ENCODE data around the gene DPP3. TPM values are rescaled to one million over a fixed set of nuclear protein-coding genes. Genes with fewer than 3 reads are reported as not detected.

Gene DPP3
- total and polyA plus RNA-seq, 2 donors (not counting 1 experiment from before 2014, with no cell fraction given) = 33.6 to 39.6 TPM

- DNase-seq (ENCODE audit: low read depth in 2 of 2) = no peak
- no peak for TF ChIP-seq CTCF (conservative IDR thresholded peaks at IDR 0.05 in 1 of 2, IDR thresholded peaks at IDR 0.05 in 1 of 2; ENCODE audit: low read depth in 1 of 2, low read length in 2 of 2)
- TF ChIP-seq EZH2 (IDR thresholded peaks at IDR 0.05; ENCODE audit: low read length, missing control alignments) = no peak
- Histone ChIP-seq H4K20me1 (ENCODE audit: control insufficient read depth, extremely low read depth, insufficient read depth, low read length) (no peaks in the 10 kb centered on the region), H3K4me1 (ENCODE audit: control insufficient read depth, extremely low read depth, insufficient read depth, low read length) (peaks cover 7% of the 10 kb centered on the region), H3K27me3 (ENCODE audit: control insufficient read depth, insufficient read depth, low read length) (no peaks in the 10 kb centered on the region), H3K27ac (ENCODE audit: insufficient read depth, low read length) (no peak overlapping the region), H3K4me2 (ENCODE audit: extremely low read depth, insufficient read depth, low read length) (no peak overlapping the region), H3K4me3 (replicated peaks in 1 of 4; ENCODE audit: control extremely low read depth in 1 of 4, insufficient read depth in 1 of 4, low read depth in 3 of 4, low read length in 4 of 4) (no peak overlapping the region), H3K36me3 (ENCODE audit: control insufficient read depth, insufficient read depth, low read length) (peaks cover 9% of the 10 kb centered on the region), H2AFZ (ENCODE audit: low read length) (no peak overlapping the region), H3K9me3 (ENCODE audit: control insufficient read depth, insufficient read depth, low read depth, low read length) (no peaks in the 10 kb centered on the region), H3K79me2 (ENCODE audit: control insufficient read depth, insufficient read depth, low read length) (no peaks in the 10 kb centered on the region), H3K9ac (ENCODE audit: insufficient read depth, low read length) (no peak overlapping the region)
Observed at GRCh38 chr11:66469441-66469840, 10.8 kb upstream of the DPP3 start.

GRCh38 chr11:66470015-66470414 is 10.2 kb upstream of the DPP3 start:
- Histone ChIP-seq H3K79me2 (ENCODE audit: control insufficient read depth, insufficient read depth, low read length) (no peaks in the 10 kb centered on the region), H3K27ac (ENCODE audit: insufficient read depth, low read length) (no peak overlapping the region), H3K27me3 (ENCODE audit: control insufficient read depth, insufficient read depth, low read length) (no peaks in the 10 kb centered on the region), H3K36me3 (ENCODE audit: control insufficient read depth, insufficient read depth, low read length) (peaks cover 9% of the 10 kb centered on the region), H2AFZ (ENCODE audit: low read length) (no peak overlapping the region), H3K4me1 (ENCODE audit: control insufficient read depth, extremely low read depth, insufficient read depth, low read length) (peaks cover 7% of the 10 kb centered on the region), H3K4me2 (ENCODE audit: extremely low read depth, insufficient read depth, low read length) (no peak overlapping the region), H3K4me3 (replicated peaks in 1 of 4; ENCODE audit: control extremely low read depth in 1 of 4, insufficient read depth in 1 of 4, low read depth in 3 of 4, low read length in 4 of 4) (no peak overlapping the region), H3K9me3 (ENCODE audit: control insufficient read depth, insufficient read depth, low read depth, low read length) (no peaks in the 10 kb centered on the region), H3K9ac (ENCODE audit: insufficient read depth, low read length) (no peak overlapping the region), H4K20me1 (ENCODE audit: control insufficient read depth, extremely low read depth, insufficient read depth, low read length) (no peaks in the 10 kb centered on the region)
- no peak for DNase-seq (ENCODE audit: low read depth in 2 of 2)
- no peak for TF ChIP-seq EZH2 (IDR thresholded peaks at IDR 0.05; ENCODE audit: low read length, missing control alignments)
- TF ChIP-seq CTCF (conservative IDR thresholded peaks at IDR 0.05 in 1 of 2, IDR thresholded peaks at IDR 0.05 in 1 of 2; ENCODE audit: low read depth in 1 of 2, low read length in 2 of 2) = no peak

GRCh38 chr11:66471142-66471541 is 9.1 kb upstream of the DPP3 start:
- Histone ChIP-seq H3K4me3 (replicated peaks in 1 of 4; ENCODE audit: control extremely low read depth in 1 of 4, insufficient read depth in 1 of 4, low read depth in 3 of 4, low read length in 4 of 4) (no peak overlapping the region), H3K9ac (ENCODE audit: insufficient read depth, low read length) (no peak overlapping the region), H3K36me3 (ENCODE audit: control insufficient read depth, insufficient read depth, low read length) (peaks cover 9% of the 10 kb centered on the region), H3K79me2 (ENCODE audit: control insufficient read depth, insufficient read depth, low read length) (no peaks in the 10 kb centered on the region), H3K9me3 (ENCODE audit: control insufficient read depth, insufficient read depth, low read depth, low read length) (no peaks in the 10 kb centered on the region), H3K27me3 (ENCODE audit: control insufficient read depth, insufficient read depth, low read length) (no peaks in the 10 kb centered on the region), H4K20me1 (ENCODE audit: control insufficient read depth, extremely low read depth, insufficient read depth, low read length) (no peaks in the 10 kb centered on the region), H3K27ac (ENCODE audit: insufficient read depth, low read length) (no peak overlapping the region), H3K4me2 (ENCODE audit: extremely low read depth, insufficient read depth, low read length) (no peak overlapping the region), H3K4me1 (ENCODE audit: control insufficient read depth, extremely low read depth, insufficient read depth, low read length) (peaks cover 7% of the 10 kb centered on the region), H2AFZ (ENCODE audit: low read length) (no peak overlapping the region)
- DNase-seq (ENCODE audit: low read depth in 2 of 2) = no peak
- no peak for TF ChIP-seq CTCF (conservative IDR thresholded peaks at IDR 0.05 in 1 of 2, IDR thresholded peaks at IDR 0.05 in 1 of 2; ENCODE audit: low read depth in 1 of 2, low read length in 2 of 2)
- TF ChIP-seq EZH2 (IDR thresholded peaks at IDR 0.05; ENCODE audit: low read length, missing control alignments) = no peak

Measured in fibroblast of lung (primary cell).